ENCODE data around the gene RAB11FIP4. TPM values are rescaled to one million over a fixed set of nuclear protein-coding genes. Genes with fewer than 3 reads are reported as not detected.
"Not testable (repeated sequence)": the region's sequence is repeated elsewhere in the genome, so short reads cannot be mapped to it uniquely, and the experiment has no call there.

Gene RAB11FIP4
- total RNA-seq (10 to 100 TPM in 5 of 10 donors, 1 to 10 TPM in 5; 4.8 to 13.9 (median 9.7) TPM), polyA plus RNA-seq (1 to 10 TPM; 1.6 to 1.7 TPM)
- long read RNA-seq, donor 1, transcript RAB11FIP4-201 (13 exons, 1,968 nt): major isoform, 13 of 27 reads
- long read RNA-seq, donor 1, partial matches to known transcripts: 11 of 27 reads
- long read RNA-seq, donor 1, other reads (novel, unspliced or antisense): 3 of 27 reads
- long read RNA-seq, donor 2, full-length matches to known transcripts: 5 of 16 reads
- long read RNA-seq, donor 2, partial matches to known transcripts: 9 of 16 reads
- long read RNA-seq, donor 2, other reads (novel, unspliced or antisense): 2 of 16 reads
- long read RNA-seq, donor 3, transcript RAB11FIP4-201 (13 exons, 1,968 nt): major isoform, 9 of 31 reads
- long read RNA-seq, donor 3, partial matches to known transcripts: 18 of 31 reads
- long read RNA-seq, donor 3, other reads (novel, unspliced or antisense): 4 of 31 reads

GRCh38 chr17:31391496-31391949, at the start of gene RAB11FIP4:
TSS of gene RAB11FIP4 (plus strand) at chr17:31391675. CDS start at chr17:31391853, 178 bp downstream.
- ATAC-seq (peak in 1 of 8 donors; percentile 42), DNase-seq (no peak)
- no peaks in the 10 kb centered on the region for H3K9me3 ChIP-seq
- H3K36me3 ChIP-seq: no peaks in the 10 kb centered on the region
- H3K4me3 ChIP-seq: peak within 1 kb of the TSS; percentile 25 to 56 (median 49)
- 1 to 3% methylated on average over 15 to 64 of the region's 69 CpGs for WGBS, 2 donors
- H3K27ac ChIP-seq: no peak within 1 kb of the TSS
- TF ChIP-seq CTCF (IDR thresholded peaks at IDR 0.05): no peak
- H3K4me1 ChIP-seq: peaks cover 0 to 17% (median 11%) of the 10 kb centered on the region in 9 donors
- intact Hi-C loops (cut with DNase I): no loop called here
- H3K27me3 ChIP-seq: peaks cover 9 to 64% (median 49%) of the 10 kb centered on the region in 7 donors

GRCh38 chr17:31345191-31345747, 46.2 kb upstream of the RAB11FIP4 start:
- H3K4me1 ChIP-seq; H3K9me3 ChIP-seq; intact Hi-C loops (cut with DNase I); H3K27me3 ChIP-seq; H3K27ac ChIP-seq; H3K4me3 ChIP-seq; DNase-seq: not testable (repeated sequence)
- 93 to 94% methylated on average over 13 to 20 of the region's 34 CpGs for WGBS, 2 donors
- ATAC-seq: peak in 1 of 8 donors; percentile 50
- H3K36me3 ChIP-seq: peaks cover 0 to 72% (median 11%) of the 10 kb centered on the region in 9 donors

GRCh38 chr17:31349454-31349853, 42.0 kb upstream of the RAB11FIP4 start:
- no peaks in the 10 kb centered on the region for H3K9me3 ChIP-seq
- H3K27me3 ChIP-seq: no peaks in the 10 kb centered on the region
- no peak for DNase-seq
- peaks cover 0 to 72% (median 24%) of the 10 kb centered on the region in 9 donors for H3K36me3 ChIP-seq
- no peak for ATAC-seq
- no peak overlapping the region for H3K27ac ChIP-seq
- no peak overlapping the region for H3K4me3 ChIP-seq
- TF ChIP-seq CTCF (IDR thresholded peaks at IDR 0.05): no peak
- no peaks in the 10 kb centered on the region for H3K4me1 ChIP-seq
- intact Hi-C loops (cut with DNase I): no loop called here

GRCh38 chr17:31355935-31356334, 35.5 kb upstream of the RAB11FIP4 start:
- TF ChIP-seq CTCF (IDR thresholded peaks at IDR 0.05): no peak
- WGBS, 2 donors: 89 to 98% methylated on average over 1 of the region's 1 CpG
- Histone ChIP-seq H3K4me3 (no peak overlapping the region), H3K36me3 (peaks cover 0 to 100% (median 28%) of the 10 kb centered on the region in 9 donors), H3K9me3 (no peaks in the 10 kb centered on the region), H3K27ac (no peak overlapping the region), H3K27me3 (no peaks in the 10 kb centered on the region), H3K4me1 (no peaks in the 10 kb centered on the region)
- DNase-seq (no peak), ATAC-seq (no peak)
- intact Hi-C loops (cut with DNase I): no loop called here

Measured in heart right ventricle (tissue), 16 donors.